Parathyroid adenoma (tissue), 2 donors: Measurements from ENCODE around the gene REPS1.

ENCODE experiments used
- H2AFZ ChIP-seq: fragments of 300-600 bp; sonication (generic); one replicate; pipeline ENCODE4 v1.7.0; 2017; ENCODE audit warnings: antibody characterized with exemption, mild to moderate bottlenecking
- H3K27ac ChIP-seq: fragments of 300-600 bp; sonication (generic); one replicate; pipeline ENCODE4 v1.7.0; 2017
- H3K27me3 ChIP-seq: fragments of 300-600 bp; sonication (generic); one replicate; pipeline ENCODE4 v1.7.0; 2017; ENCODE audit warnings: low read length; ENCODE audit not compliant: control insufficient read depth, insufficient read depth
- H3K36me3 ChIP-seq: fragments of 300-600 bp; sonication (generic); one replicate; pipeline ENCODE4 v1.7.0; 2017; ENCODE audit warnings: low read length; ENCODE audit not compliant: control insufficient read depth, insufficient read depth
- H3K4me1 ChIP-seq: fragments of 300-600 bp; sonication (generic); one replicate; pipeline ENCODE4 v1.7.0; 2017; ENCODE audit warnings: control low read depth
- H3K4me2 ChIP-seq: fragments of 300-600 bp; sonication (generic); one replicate; pipeline ENCODE4 v1.7.0; 2017; ENCODE audit warnings: low read length
- H3K4me3 ChIP-seq: fragments of 300-600 bp; sonication (generic); one replicate; pipeline ENCODE4 v1.7.0; 2017; ENCODE audit warnings: low read depth, low read length
- H3K79me2 ChIP-seq: fragments of 300-600 bp; sonication (generic); one replicate; pipeline ENCODE4 v1.7.0; 2017; ENCODE audit warnings: control low read depth
- H3K9ac ChIP-seq: fragments of 300-600 bp; sonication (generic); one replicate; pipeline ENCODE4 v1.7.0; 2017; ENCODE audit warnings: mild to moderate bottlenecking
- H3K9me3 ChIP-seq: fragments of 300-600 bp; sonication (generic); one replicate; pipeline ENCODE4 v1.7.0; 2017; ENCODE audit warnings: low read length; ENCODE audit not compliant: control insufficient read depth
- TF ChIP-seq, protein P1 (sequence below): fragments of 300-600 bp; sonication (generic); IDR thresholded peaks from one replicate; pipeline ENCODE4 v1.7.0; 2017; ENCODE audit warnings: antibody characterized with exemption, mild to moderate bottlenecking
- donor health status: primary hyperparathyroidism.

REPS1 gene

DNA sequence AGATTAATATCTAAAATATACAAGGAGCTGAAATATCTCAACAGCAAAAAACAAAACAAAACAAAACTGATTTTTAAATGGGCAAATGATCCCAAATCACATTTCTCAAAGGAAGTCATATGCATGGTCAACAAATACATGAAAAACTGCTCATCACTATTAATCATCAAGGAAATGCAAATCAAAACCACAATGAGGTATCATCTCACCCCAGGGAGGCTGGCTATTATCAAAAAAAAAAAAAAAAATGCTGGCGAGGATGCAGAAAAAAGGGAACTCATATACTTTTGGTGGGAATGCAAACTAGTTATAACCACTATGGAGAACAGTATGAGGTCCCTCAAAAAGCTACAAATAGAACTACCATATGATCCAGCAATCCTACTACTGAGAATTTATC is 34.6 kb downstream of the REPS1 start:
- peaks cover 33% of the 10 kb centered on the region for H3K79me2 ChIP-seq
- H2AFZ ChIP-seq, result no peak overlapping the region
- H3K27ac ChIP-seq, result no peak overlapping the region
- no peak overlapping the region for H3K4me2 ChIP-seq
- TF ChIP-seq, protein P1, sequence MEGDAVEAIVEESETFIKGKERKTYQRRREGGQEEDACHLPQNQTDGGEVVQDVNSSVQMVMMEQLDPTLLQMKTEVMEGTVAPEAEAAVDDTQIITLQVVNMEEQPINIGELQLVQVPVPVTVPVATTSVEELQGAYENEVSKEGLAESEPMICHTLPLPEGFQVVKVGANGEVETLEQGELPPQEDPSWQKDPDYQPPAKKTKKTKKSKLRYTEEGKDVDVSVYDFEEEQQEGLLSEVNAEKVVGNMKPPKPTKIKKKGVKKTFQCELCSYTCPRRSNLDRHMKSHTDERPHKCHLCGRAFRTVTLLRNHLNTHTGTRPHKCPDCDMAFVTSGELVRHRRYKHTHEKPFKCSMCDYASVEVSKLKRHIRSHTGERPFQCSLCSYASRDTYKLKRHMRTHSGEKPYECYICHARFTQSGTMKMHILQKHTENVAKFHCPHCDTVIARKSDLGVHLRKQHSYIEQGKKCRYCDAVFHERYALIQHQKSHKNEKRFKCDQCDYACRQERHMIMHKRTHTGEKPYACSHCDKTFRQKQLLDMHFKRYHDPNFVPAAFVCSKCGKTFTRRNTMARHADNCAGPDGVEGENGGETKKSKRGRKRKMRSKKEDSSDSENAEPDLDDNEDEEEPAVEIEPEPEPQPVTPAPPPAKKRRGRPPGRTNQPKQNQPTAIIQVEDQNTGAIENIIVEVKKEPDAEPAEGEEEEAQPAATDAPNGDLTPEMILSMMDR, result no peak
- no peaks in the 10 kb centered on the region for H3K9me3 ChIP-seq
- H3K9ac ChIP-seq, result no peak overlapping the region
- peaks cover 4% of the 10 kb centered on the region for H3K4me1 ChIP-seq
- H3K4me3 ChIP-seq, result no peak overlapping the region
- H3K36me3 ChIP-seq, result no peaks in the 10 kb centered on the region
- no peaks in the 10 kb centered on the region for H3K27me3 ChIP-seq

- Histone ChIP-seq H3K4me2 (no peak overlapping the region), H3K27me3 (no peaks in the 10 kb centered on the region), H3K79me2 (peaks cover 15% of the 10 kb centered on the region), H3K4me1 (peaks cover 10% of the 10 kb centered on the region), H3K9me3 (no peaks in the 10 kb centered on the region), H2AFZ (no peak overlapping the region), H3K9ac (no peak overlapping the region), H3K4me3 (no peak overlapping the region), H3K27ac (no peak overlapping the region), H3K36me3 (no peaks in the 10 kb centered on the region)
- TF ChIP-seq, protein P1, result no peak
These were observed 39.4 kb downstream of the REPS1 start for GRCh38 chr6:138948546-138949179.

GRCh38 chr6:138948004-138948403 is 40.0 kb downstream of the REPS1 start:
- H3K27me3 ChIP-seq, result no peaks in the 10 kb centered on the region
- H3K9ac ChIP-seq, result no peak overlapping the region
- no peak overlapping the region for H3K4me3 ChIP-seq
- no peak overlapping the region for H2AFZ ChIP-seq
- H3K36me3 ChIP-seq, result no peaks in the 10 kb centered on the region
- no peak overlapping the region for H3K4me2 ChIP-seq
- no peak overlapping the region for H3K27ac ChIP-seq
- TF ChIP-seq, protein P1, result no peak
- H3K9me3 ChIP-seq, result no peaks in the 10 kb centered on the region
- peaks cover 10% of the 10 kb centered on the region for H3K79me2 ChIP-seq
- H3K4me1 ChIP-seq, result peaks cover 10% of the 10 kb centered on the region

DNA sequence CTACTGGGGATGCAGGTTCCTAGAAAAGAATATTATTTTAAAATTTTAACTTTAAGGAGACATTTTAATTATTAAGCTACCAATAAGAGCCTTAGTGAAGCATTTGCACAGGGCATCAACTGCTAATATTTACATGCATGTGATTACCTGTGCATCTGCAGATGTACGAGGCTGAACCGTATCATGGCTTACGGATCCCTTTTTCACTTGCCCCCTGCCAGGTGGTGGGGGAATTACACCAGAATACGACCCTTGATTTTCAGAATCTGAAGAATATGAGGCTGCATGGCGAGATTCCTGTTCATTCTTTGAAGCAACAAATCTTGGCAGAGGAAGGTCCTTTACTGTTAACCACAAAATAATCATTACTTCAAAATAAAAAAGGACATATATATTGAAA is 42.7 kb downstream of the REPS1 start:
- Histone ChIP-seq H3K4me2 (no peak overlapping the region), H3K4me1 (peaks cover 6% of the 10 kb centered on the region), H3K36me3 (no peaks in the 10 kb centered on the region), H3K9me3 (no peaks in the 10 kb centered on the region), H3K27me3 (no peaks in the 10 kb centered on the region), H3K79me2 (no peaks in the 10 kb centered on the region), H3K4me3 (no peak overlapping the region), H2AFZ (no peak overlapping the region), H3K9ac (no peak overlapping the region), H3K27ac (no peak overlapping the region)
- TF ChIP-seq, protein P1, result no peak

GRCh38 chr6:138944412-138944811 is 43.6 kb downstream of the REPS1 start:
- TF ChIP-seq, protein P1, result no peak
- Histone ChIP-seq H3K4me2 (no peak overlapping the region), H3K27ac (no peak overlapping the region), H3K79me2 (no peaks in the 10 kb centered on the region), H3K4me1 (peaks cover 6% of the 10 kb centered on the region), H3K9me3 (no peaks in the 10 kb centered on the region), H3K9ac (no peak overlapping the region), H3K4me3 (no peak overlapping the region), H2AFZ (no peak overlapping the region), H3K27me3 (no peaks in the 10 kb centered on the region), H3K36me3 (no peaks in the 10 kb centered on the region)
